Astrocyte of the spinal cord (primary cell): ENCODE results near the gene CLEC4D.
"Not testable (repeated sequence)": the region's sequence is repeated elsewhere in the genome, so short reads cannot be mapped to it uniquely, and the experiment has no call there.

ENCODE experiments used
- DNase-seq: peaks from one replicate; pipeline ENCODE4 v3.0.0; 2011; ENCODE audit warnings: low read depth, low spot score
- H3K4me3 ChIP-seq: 2 replicates; pipeline ENCODE4 v1.5.1; 2011; ENCODE audit warnings: low read depth, mild to moderate bottlenecking, low read length, moderate library complexity
- CTCF ChIP-seq: IDR thresholded peaks from 2 replicates; pipeline ENCODE4 v1.5.1; 2012; ENCODE audit warnings: low read depth, mild to moderate bottlenecking, low read length, inconsistent platforms
- in situ Hi-C: cut with HindIII; loops from 2 replicates; pipeline ENCODE4 v1.10.0; 2017; ENCODE audit warnings: low sequenced_read_pairs

The CLEC4D gene

GRCh38 chr12:8559676-8560075 is 46.4 kb downstream of the CLEC4D start:
- DNase-seq: no peak
- H3K4me3 ChIP-seq: no peak overlapping the region
- in situ Hi-C loops: no loop called here
- TF ChIP-seq CTCF: no peak

GRCh38 chr12:8561011-8561410 is 47.7 kb downstream of the CLEC4D start:
- no peak for DNase-seq
- in situ Hi-C loops: no loop called here
- no peak overlapping the region for H3K4me3 ChIP-seq
- TF ChIP-seq CTCF: no peak

GRCh38 chr12:8562310-8562709 is 49.0 kb downstream of the CLEC4D start:
- TF ChIP-seq CTCF: no peak
- DNase-seq: no peak
- in situ Hi-C loops: no loop called here
- H3K4me3 ChIP-seq: no peak overlapping the region

DNA sequence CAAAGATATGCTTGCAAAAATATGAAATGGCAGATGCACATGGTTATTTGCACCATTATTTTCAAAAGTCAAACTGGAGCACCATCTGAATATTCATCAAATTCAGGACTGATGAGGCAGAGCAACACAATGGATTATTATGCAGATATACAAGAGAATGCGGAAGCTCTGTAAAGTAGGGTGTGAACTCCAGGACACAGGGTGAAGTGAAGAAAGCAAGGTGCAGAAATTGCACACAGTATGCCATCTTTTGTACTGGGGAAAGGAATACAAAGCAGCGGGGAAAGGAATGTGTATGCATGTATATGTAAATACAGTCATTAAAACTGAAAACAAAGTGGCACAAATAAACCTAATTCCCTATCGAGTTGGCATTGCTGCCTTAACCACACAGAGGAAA is 50.1 kb downstream of the CLEC4D start:
- in situ Hi-C loops: no loop called here
- no peak overlapping the region for H3K4me3 ChIP-seq
- no peak for TF ChIP-seq CTCF
- no peak for DNase-seq

- TF ChIP-seq CTCF: no peak
- H3K4me3 ChIP-seq: no peak overlapping the region
- in situ Hi-C loops: no loop called here
- no peak for DNase-seq
These were observed 51.4 kb downstream of the CLEC4D start for GRCh38 chr12:8564656-8565055.

DNA sequence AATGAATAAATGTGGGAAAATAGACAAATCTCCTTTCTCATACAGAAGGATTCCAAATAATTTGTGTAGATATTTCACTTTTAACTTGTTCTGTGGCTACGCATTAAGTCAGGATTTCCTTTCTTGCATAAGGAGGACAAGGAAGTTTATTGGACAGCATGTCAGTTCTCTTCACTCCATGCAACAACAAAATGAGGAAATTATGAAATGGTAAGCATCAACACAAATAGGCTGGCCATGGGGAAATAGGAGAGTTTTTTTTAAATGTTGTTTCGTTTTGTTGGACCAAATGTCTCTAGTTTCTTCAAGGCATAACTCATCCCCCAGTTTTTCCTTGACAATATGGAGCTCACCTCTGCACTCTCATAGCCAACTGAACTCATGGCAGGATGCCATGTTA is 52.7 kb downstream of the CLEC4D start:
- DNase-seq, in situ Hi-C loops, H3K4me3 ChIP-seq: not testable (repeated sequence)

- H3K4me3 ChIP-seq: no peak overlapping the region
- in situ Hi-C loops: no loop called here
- DNase-seq: no peak
- no peak for TF ChIP-seq CTCF
These were observed 53.2 kb downstream of the CLEC4D start for GRCh38 chr12:8566525-8566924.
